BJ (cell line): ENCODE measurements around the gene DPYSL5. TPM values are rescaled to one million over a fixed set of nuclear protein-coding genes. Genes with fewer than 3 reads are reported as not detected.

Source experiments
- CTCF ChIA-PET: fragments of 350-600 bp; formaldehyde crosslinking; extraction: SDS; loops from one replicate; lab custom pipeline; 2021; ENCODE audit warnings: antibody characterized with exemption, inconsistent platforms; lab: Yijun Ruan, JAX
- POLR2A ChIA-PET: fragments of 300-600 bp; sonication (Branson Sonifier 250); formaldehyde crosslinking; extraction: SDS; loops from one replicate; lab custom pipeline; 2021; ENCODE audit warnings: antibody characterized with exemption; lab: Charles Lee
- DNase-seq: peaks from one replicate; pipeline ENCODE4 v3.0.0-alpha.2; 2011; ENCODE audit warnings: low read depth
- H3K27me3 ChIP-seq: 2 replicates; pipeline ENCODE4 v1.6.0; 2011; ENCODE audit warnings: low read length; ENCODE audit not compliant: control insufficient read depth, insufficient read depth
- H3K36me3 ChIP-seq: 2 replicates; pipeline ENCODE4 v1.5.1; 2011; ENCODE audit warnings: low read length; ENCODE audit not compliant: control insufficient read depth, insufficient read depth
- H3K4me3 ChIP-seq: 2 replicates; pipeline ENCODE4 v1.5.1; 2011; ENCODE audit warnings: low read depth, mild to moderate bottlenecking, control low read depth, low read length
- CTCF ChIP-seq: IDR thresholded peaks from 2 replicates; pipeline ENCODE4 v1.5.1; 2011; ENCODE audit warnings: low read depth, mild to moderate bottlenecking, control low read depth, inconsistent platforms, low read length, moderate library complexity; ENCODE audit not compliant: insufficient read depth
- polyA plus RNA-seq: library from polyadenylated mRNA; depleted of rRNA; stranded (reverse); fragments of >200 nt; gene quantifications from 2 replicates; pipeline ENCODE4 v1.2.3, GENCODE V29; 2011

DPYSL5 gene
- polyA plus RNA-seq, 1 experiment = not detected

- no peak for DNase-seq
- Histone ChIP-seq H3K36me3 (no peaks in the 10 kb centered on the region), H3K4me3 (no peak overlapping the region), H3K27me3 (peaks cover 12% of the 10 kb centered on the region)
- TF ChIP-seq CTCF = no peak
- CTCF ChIA-PET = interaction anchor here (1.5 kb wide), 1 partner anchor 44 kb away, joined by 4 read pairs; no protein-coding TSS in a partner anchor
- POLR2A ChIA-PET = no interaction called here
Measured at GRCh38 chr2:26890341-26891000, 42.5 kb downstream of the DPYSL5 start.

GRCh38 chr2:26892133-26892532, 44.2 kb downstream of the DPYSL5 start:
- TF ChIP-seq CTCF = no peak
- no peak overlapping the region for H3K4me3 ChIP-seq
- H3K27me3 ChIP-seq = peaks cover 3% of the 10 kb centered on the region
- ChIA-PET POLR2A (no interaction called here), CTCF (interaction anchor here (0.7 kb wide), 1 partner anchor 19 kb away, joined by 3 read pairs; no protein-coding TSS in a partner anchor)
- no peaks in the 10 kb centered on the region for H3K36me3 ChIP-seq
- no peak for DNase-seq

GRCh38 chr2:26892922-26893524, 45.1 kb downstream of the DPYSL5 start:
- Histone ChIP-seq H3K36me3 (no peaks in the 10 kb centered on the region), H3K4me3 (no peak overlapping the region), H3K27me3 (peaks cover 3% of the 10 kb centered on the region)
- ChIA-PET CTCF (no interaction called here), POLR2A (no interaction called here)
- no peak for DNase-seq
- TF ChIP-seq CTCF = no peak

DNA sequence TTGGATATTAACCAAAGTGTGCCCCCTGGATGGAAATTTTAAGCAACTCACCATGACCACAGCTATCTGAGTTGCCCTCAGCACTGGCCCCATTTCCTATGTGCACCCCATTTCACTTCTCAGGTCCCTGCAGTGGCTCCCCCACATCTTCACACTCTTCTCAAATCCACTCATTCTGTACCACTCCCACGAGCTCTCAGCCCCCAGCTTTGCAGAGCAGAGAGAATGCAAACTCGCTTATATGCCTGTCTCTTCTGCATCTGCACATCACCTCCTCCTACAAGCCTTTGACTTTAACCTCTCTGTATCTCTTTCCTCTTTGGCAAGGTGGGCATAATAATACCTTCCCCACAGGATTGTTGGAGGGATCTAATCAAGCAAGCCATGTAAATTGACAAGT, 46.2 kb downstream of the DPYSL5 start:
- peaks cover 7% of the 10 kb centered on the region for H3K27me3 ChIP-seq
- ChIA-PET POLR2A (no interaction called here), CTCF (no interaction called here)
- TF ChIP-seq CTCF = no peak
- no peak for DNase-seq
- H3K4me3 ChIP-seq = no peak overlapping the region
- H3K36me3 ChIP-seq = no peaks in the 10 kb centered on the region

- no peaks in the 10 kb centered on the region for H3K36me3 ChIP-seq
- ChIA-PET POLR2A (no interaction called here), CTCF (interaction anchor here (1.4 kb wide), 1 partner anchor 10 kb away, joined by 3 read pairs; no protein-coding TSS in a partner anchor)
- no peak for DNase-seq
- no peak overlapping the region for H3K4me3 ChIP-seq
- TF ChIP-seq CTCF = no peak
- peaks cover 16% of the 10 kb centered on the region for H3K27me3 ChIP-seq
Measured at GRCh38 chr2:26897807-26898479, 50.0 kb downstream of the DPYSL5 start.
